NCI-H2171 treated with DMSO at 0.1 percent for 48 hours (cell line): Measurements from ENCODE around the gene PHOSPHO2.

ENCODE experiments used
- DNase-seq: peaks from one replicate; lab custom pipeline; 2025; lab: John Stamatoyannopoulos, UW

Gene PHOSPHO2

DNA sequence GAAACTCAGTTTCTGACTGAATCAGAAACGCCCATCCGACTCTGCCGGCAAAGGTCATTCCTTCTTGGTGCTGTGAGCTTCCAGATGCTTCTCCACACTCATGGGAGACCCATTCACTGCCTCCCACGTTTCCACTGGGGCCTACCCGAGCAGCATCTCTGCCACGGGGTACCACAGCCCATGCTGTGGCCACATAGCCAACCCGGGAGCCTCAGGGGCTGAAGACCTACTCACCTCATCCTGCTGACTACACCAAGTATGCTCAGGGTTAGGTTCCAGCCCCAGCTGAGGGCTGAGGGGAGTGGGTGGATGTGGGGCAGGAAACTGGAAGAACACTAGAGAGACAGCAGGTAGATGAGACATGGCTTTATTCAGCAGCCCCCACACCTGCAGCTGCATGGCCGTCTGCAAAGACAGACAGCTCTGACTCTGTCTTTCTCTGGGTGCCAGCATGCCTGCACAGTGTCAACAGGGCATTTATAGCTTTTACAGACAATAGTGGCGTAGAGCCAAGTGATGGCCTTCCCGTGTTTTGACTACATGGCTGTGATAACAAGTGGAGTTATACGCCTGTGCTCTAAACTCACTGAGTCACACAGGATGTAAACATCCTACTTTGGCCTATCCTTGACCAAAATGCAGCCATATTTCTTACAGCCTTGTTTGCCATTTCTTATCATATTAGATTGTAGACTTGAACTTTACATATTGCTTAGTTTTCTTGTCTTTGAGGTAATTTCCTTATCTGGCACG, 22.8 kb downstream of the PHOSPHO2 start:
- DNase-seq = no peak

DNA sequence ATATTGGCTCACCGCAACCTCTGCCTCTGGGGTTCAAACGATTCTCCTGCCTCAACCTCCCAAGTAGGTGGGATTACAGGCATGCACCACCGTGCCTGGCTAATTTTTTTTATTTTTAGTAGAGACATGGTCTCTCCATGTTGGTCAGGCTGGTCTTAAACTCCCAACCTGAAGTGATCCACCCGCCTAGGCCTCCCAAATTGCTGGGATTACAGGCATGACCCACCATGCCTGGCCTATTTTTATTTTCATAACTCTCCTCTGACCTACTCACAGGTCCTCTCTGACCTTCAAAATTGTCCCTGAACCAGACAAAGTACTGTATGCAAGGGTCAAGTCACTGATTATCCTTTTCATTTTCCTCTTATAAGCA, 23.4 kb downstream of the PHOSPHO2 start:
- no peak for DNase-seq

DNA sequence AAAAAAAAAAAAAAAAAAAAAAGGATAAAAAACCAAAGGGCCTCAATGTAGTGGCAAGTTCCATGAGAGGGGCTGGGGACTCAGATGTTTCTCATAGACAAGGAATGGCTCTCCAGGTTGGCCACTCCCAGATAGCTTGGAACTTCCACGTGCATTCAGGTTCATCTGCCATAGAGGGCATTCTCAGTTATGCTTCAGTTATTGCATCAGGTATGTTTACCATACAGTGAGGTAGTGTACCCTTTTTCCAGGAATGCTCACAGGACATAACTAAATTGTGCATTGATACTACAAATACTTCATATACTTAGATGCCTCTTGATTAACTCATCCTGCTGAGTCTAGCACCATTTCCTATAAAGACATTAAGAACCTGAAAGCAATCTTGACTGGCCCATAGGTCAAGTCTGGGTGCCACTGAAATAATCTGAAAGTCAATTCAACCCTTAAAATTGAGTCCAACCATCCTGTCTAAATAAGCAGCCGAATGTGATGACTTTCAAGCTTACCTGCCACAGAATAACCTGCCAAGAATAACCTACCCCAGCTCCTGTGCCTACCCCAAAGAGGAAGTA, 24.7 kb downstream of the PHOSPHO2 start:
- no peak for DNase-seq

DNA sequence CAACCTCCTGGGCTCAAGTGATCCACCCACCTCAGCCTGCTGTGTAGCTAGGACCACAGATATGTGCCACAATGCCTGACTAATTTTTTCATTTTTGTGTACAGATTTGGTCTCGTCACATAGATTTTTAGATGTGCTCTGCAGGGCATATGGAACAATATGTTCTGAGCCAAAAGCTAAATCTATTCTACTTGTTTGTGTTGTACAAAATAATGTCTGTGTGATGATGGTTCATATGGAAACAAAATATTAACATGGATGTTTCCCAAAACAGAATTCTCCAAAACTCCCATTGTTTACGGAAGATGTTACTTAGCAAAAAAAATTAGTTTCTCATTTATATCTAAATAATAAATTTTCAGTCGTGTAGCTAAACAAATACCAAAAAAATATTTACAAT, 26.7 kb downstream of the PHOSPHO2 start:
- DNase-seq = no peak

DNA sequence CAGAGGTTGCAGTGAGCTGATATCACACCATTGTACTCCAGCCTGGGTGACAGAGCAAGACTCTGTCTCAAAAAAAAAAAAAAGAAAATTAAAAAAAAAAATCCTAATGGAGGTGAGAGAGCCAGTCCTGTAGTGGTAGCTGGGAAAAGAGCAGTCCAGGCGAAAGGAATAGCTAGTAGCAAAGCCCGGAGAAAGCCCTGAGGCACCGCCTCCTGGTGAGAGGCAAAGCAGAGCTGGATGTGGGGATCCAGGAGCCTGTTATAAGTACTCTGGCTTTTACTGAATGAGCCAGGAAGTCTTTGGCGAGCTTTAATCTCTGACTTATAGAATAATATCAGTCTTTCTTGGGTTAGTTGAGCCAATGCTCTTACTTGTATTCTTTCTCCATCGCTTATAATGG, 32.8 kb downstream of the PHOSPHO2 start:
- DNase-seq = no peak

DNA sequence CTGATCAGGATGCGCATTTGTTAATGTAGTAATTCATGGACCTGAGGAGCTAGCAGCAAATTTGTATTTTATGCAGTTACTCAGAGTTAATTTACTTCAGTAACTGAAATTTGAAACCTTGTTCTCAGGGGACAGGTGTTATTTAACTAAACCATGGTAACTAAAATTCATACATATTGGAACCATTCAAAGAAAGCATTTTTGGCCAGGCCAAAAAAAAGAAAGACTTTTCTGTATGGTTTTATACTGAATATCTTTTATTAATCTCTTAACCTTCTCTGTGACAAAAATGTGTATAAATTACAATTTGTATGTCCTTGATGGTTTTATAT, 35.0 kb downstream of the PHOSPHO2 start:
- no peak for DNase-seq

DNA sequence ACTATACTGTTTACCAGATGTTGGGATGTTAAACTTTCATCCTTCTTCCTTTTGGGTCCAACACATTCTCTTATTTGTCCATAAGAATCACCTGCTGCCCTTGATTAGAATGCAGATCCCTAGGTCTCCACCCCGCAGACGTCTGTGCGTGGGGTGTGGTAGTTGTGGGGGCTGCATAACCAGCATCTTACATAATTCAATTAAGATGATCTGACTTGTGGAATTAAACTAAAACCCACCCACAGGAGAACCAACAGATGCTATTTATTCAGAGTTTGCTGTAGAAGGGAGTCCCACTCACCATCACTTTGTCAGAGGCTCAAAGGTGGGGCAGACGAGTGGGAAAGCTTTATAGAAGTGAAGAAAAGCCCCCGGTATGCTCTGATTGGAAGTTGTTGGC, 37.8 kb downstream of the PHOSPHO2 start:
- DNase-seq = no peak

DNA sequence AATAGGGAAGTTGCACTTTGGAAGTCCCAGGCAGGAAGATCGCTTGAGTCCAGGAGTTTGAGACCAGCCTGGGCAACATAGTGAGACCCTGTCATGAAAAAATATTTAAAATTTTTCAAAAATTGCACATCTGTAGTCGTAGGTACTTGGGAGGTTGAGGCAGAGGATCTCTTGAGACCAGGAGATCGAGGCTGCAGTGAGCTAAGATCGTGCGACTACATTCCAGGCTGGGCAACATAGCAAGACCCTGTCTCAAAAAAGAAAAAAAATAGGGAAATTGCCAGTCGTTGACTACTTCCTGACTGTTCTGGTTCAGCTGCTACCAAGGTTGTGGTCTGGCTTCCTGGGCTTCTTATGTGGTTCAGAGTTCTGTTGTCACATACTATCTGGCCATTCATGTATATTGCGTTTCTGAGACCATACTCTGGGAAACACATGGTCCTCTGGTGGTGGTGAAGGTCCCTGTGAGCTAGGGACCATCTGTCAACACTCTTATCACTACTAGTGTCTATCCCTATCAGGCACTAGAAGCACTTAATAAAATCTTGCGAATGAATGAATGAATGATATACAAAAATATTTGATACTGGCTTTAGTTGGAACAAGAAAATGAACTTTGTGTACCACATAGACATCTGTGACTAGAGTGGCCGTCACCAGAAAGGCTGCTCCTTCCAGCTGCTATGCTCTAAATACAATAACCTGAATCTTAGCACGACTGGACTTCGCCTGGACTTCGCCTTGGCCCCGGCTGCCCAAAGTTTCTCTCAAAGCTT, 38.5 kb downstream of the PHOSPHO2 start:
- DNase-seq = no peak

DNA sequence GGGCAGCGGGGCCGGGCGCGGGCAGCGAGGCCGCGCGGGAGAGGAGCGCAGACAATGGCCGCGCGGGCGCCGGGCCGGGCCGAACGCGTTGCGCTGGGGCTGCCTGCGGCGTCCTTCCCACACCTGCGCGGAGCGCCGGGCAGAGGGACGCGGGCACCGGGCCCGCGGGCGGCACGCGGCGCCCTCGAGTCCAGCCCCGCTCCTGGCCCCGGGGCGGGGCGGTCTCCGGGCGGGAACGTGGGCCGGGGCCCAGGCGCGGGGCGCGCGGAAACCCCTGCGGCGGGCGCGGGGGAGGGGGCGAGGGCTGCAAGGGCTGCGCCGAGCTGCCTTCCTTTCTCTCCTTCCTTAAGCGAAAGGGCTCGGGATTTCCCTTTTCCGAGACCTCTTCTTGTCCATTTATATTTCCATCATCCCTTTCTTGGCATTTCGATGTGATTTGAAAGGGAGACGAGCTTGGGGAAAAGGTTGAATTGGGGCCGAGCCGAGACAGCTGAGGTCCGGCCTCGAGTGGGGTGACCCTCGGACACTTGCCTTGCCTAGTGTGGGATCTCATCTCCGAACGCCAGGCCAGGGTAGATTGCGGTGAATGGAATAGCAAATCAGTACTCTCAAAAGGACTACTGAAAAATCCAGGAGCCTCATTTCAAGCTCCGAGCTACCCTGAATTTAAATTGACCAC, 40.0 kb downstream of the PHOSPHO2 start:
- peak; percentile 21 for DNase-seq

DNA sequence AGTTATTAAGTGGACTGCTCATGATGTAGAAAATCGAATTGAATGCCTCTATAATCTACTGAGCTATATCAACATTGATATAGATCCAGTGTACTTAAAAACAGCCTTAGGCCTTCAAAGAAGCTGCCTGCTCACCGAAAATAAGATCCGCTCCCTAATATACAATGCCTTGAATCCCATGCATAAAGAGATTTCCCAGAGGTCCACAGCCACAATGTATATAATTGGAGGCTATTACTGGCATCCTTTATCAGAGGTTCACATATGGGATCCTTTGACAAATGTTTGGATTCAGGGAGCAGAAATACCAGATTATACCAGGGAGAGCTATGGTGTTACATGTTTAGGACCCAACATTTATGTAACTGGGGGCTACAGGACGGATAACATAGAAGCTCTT, 41.4 kb downstream of the PHOSPHO2 start:
- no peak for DNase-seq

DNA sequence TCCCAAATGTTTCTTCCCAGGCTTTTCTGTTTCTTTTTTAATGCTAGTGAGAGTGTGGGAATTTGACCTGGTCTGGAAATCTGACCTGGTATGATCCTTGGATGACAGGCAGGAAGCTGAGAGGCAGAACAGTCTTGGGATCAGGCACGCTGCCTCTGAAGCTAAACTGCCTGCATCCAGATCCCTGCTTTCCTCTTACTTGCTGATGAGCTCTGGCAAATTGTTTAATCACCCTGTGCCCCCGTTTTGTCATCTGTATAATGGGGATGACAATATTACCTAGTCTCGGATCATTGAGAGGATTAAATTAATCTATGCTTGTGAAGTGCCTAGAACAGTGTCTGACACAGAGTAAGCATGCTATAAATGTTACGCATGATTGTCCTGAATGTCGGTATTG, 42.6 kb downstream of the PHOSPHO2 start:
- no peak for DNase-seq

DNA sequence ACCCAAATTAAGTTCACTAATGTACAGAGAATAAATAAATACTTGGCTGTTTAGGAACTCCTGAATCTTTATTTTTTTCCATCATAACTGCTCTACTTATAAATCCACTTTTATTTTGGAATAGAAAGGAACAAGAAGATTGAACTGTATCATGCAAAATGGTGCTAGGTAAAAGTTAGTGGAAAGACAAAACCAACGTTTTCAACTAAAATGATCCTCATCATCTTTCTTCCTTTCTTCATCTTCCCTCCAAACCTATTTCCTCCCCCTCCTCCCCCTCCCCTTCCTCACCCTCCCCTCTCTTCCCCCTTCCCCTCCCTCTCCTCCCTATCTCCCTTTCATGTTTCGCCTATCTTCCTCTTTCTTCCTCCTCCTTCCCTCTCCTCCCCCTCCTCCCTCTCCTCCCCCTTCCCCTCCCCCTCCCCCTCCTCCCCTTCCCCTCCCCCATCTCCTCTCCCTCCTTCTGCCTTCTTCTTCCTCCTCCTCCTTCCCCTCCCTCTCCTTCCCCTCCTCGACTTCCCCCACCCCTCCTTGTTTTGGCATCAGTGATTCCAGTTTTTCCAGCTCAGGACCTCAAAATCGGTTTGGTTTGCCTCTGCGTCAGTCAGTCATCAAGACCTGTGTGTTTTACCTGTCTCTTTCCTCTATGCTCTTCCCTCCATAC, 44.4 kb downstream of the PHOSPHO2 start:
- DNase-seq = no peak

DNA sequence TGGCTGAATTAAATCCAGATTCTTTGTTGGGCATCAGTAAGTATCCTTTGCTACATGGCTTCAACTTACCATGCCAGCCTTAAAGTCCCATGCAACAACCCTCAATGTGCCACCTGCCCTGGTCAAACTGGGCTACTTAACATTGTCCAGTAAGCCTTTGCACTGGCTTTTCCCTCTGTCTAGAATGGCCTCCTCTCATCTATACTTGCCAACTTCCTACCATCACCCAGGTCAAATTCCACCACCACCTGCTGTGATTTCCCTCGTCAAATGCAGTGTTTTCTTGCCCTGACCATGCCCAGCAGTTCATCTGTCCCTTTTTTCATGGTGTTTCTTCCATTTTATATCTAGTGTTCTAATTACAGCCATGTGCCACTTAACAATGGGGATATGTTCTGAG, 45.1 kb downstream of the PHOSPHO2 start:
- peak; percentile 34 for DNase-seq

DNA sequence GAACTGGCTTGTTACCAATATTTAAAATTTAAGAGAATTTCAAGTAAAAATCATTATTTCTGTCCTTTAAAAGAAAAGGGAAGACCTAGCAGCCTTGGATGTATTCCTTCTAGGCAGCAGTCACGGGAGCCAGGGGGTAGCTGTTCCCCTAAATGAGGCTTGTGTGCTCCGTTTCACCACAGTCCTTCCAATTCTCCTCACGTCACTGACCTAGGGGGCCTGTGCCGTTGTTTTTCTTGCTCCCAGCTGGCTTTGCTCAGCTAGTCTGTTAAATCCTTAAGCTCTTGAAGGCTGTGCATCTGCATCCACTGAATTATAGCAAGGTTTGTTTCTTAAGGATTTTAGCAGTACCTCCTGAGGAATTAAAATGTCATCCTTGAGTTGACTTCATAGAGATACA, 49.3 kb downstream of the PHOSPHO2 start:
- no peak for DNase-seq

DNA sequence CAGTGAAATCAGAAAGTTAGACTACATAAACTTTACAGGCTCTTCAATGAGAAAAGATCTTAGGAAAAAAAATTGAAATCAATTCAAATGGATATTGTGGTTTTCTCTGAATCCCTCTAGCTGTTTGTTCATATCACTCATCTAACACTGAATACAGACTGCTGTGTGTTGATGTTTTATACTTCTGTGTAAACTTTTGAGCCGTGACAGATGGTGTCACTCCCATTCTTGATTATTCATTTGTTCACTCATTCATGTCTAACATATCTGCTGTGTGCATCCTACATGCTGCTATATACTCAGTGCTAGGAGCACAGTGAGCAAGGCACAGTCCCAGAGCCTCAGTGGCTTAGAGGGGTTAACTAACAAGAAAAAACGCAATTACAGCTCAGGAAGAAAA, 52.0 kb downstream of the PHOSPHO2 start:
- DNase-seq = peak; percentile 82

DNA sequence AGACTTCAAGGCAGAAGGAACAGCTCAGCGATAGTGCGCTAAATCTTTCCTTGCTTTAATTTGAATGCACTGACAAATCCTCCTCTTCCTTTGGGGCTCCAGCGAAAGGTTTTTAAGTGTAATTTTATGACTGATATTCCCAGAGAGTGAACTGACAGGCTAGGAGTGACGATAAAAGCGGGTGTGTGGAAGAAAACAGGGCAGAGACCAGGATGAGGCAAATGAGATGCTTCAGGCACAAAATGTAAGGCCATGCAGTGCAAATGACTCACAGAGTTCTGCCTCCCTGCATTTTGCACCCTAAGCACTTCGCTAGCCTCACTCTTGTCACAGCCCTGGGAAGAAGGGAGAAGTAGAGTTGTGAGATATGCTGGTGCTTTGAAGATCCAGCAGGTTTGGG, 54.0 kb downstream of the PHOSPHO2 start:
- DNase-seq = no peak
